Endothelial cell (in vitro differentiated cells): ENCODE data around the gene GOLGA1. TPM values are rescaled to one million over a fixed set of nuclear protein-coding genes. Genes with fewer than 3 reads are reported as not detected.

ENCODE experiments used
- DNase-seq: peaks from one replicate; pipeline ENCODE4 v3.0.0; 2021; ENCODE audit warnings: low spot score
- H3K27ac Mint-ChIP-seq: one replicate; pipeline ENCODE4 v1.8.0; 2021; ENCODE audit warnings: mixed read lengths, inconsistent platforms; ENCODE audit not compliant: unreplicated experiment
- H3K27me3 Mint-ChIP-seq: one replicate; pipeline ENCODE4 v1.8.0; 2021; ENCODE audit warnings: mild to moderate bottlenecking, moderate library complexity, mixed read lengths, inconsistent platforms; ENCODE audit not compliant: unreplicated experiment
- H3K36me3 Mint-ChIP-seq: one replicate; pipeline ENCODE4 v1.8.0; 2021; ENCODE audit warnings: mild to moderate bottlenecking, low read depth, mixed read lengths, inconsistent platforms; ENCODE audit not compliant: unreplicated experiment
- H3K4me1 Mint-ChIP-seq: one replicate; pipeline ENCODE4 v1.8.0; 2021; ENCODE audit warnings: mild to moderate bottlenecking, mixed read lengths, inconsistent platforms; ENCODE audit not compliant: unreplicated experiment
- H3K4me3 Mint-ChIP-seq: one replicate; pipeline ENCODE4 v1.8.0; 2021; ENCODE audit warnings: mild to moderate bottlenecking, mixed read lengths, inconsistent platforms; ENCODE audit not compliant: unreplicated experiment
- H3K9me3 Mint-ChIP-seq: one replicate; pipeline ENCODE4 v1.8.0; 2021; ENCODE audit warnings: mixed read lengths, inconsistent platforms; ENCODE audit not compliant: unreplicated experiment
- CTCF ChIP-seq: fragments of 200-600 bp; sonication (generic); IDR thresholded peaks from one replicate; pipeline ENCODE4 v1.5.0; 2021; ENCODE audit warnings: antibody characterized with exemption; ENCODE audit not compliant: unreplicated experiment
- total RNA-seq: library from RNA; stranded (reverse); fragmentation: NEBNext Ultra II Directional; extraction: Animal tissue kit (Norgen Biotek cat#: 25700); gene quantifications from one replicate; pipeline ENCODE4 v1.2.1, GENCODE V29; 2021; ENCODE audit not compliant: unreplicated experiment

Gene GOLGA1
- total RNA-seq, 1 donor from 2014 or later, result 14.8 TPM

- no peak for TF ChIP-seq CTCF
Measured at GRCh38 chr9:124869986-124870560, 70.8 kb downstream of the GOLGA1 start.

GRCh38 chr9:124869466-124869985 is 71.4 kb downstream of the GOLGA1 start:
- no peak for TF ChIP-seq CTCF
- peak; percentile 43 for DNase-seq
- Mint-ChIP-seq H3K4me1 (peaks cover 34% of the 10 kb centered on the region), H3K9me3 (no peaks in the 10 kb centered on the region), H3K27me3 (peaks cover 2% of the 10 kb centered on the region), H3K27ac (peak overlapping the region; percentile 97), H3K4me3 (peak overlapping the region; percentile 98), H3K36me3 (peaks cover 10% of the 10 kb centered on the region)

More at GRCh38 chr9:124869986-124870560, 70.8 kb downstream of the GOLGA1 start:
- Mint-ChIP-seq H3K9me3 (no peaks in the 10 kb centered on the region), H3K4me1 (peaks cover 38% of the 10 kb centered on the region), H3K4me3 (peak overlapping the region; percentile 98), H3K27me3 (peaks cover 2% of the 10 kb centered on the region), H3K27ac (peak overlapping the region; percentile 97), H3K36me3 (peaks cover 16% of the 10 kb centered on the region)
- DNase-seq, result peak; percentile 36

- H3K4me3 Mint-ChIP-seq, result peak overlapping the region; percentile 98
- peaks cover 10% of the 10 kb centered on the region for H3K36me3 Mint-ChIP-seq
- peaks cover 4% of the 10 kb centered on the region for H3K27me3 Mint-ChIP-seq
- peaks cover 34% of the 10 kb centered on the region for H3K4me1 Mint-ChIP-seq
- no peak for TF ChIP-seq CTCF
- peak; percentile 90 for DNase-seq
- H3K27ac Mint-ChIP-seq, result peak overlapping the region; percentile 93
- H3K9me3 Mint-ChIP-seq, result no peaks in the 10 kb centered on the region
Measured at GRCh38 chr9:124868511-124869465, 72.1 kb downstream of the GOLGA1 start.

- H3K4me3 Mint-ChIP-seq, result peak overlapping the region; percentile 22
- no peak overlapping the region for H3K27ac Mint-ChIP-seq
Measured at GRCh38 chr9:124863371-124863871, 77.5 kb downstream of the GOLGA1 start.

More at GRCh38 chr9:124863371-124863871, 77.5 kb downstream of the GOLGA1 start:
- Mint-ChIP-seq H3K9me3 (no peaks in the 10 kb centered on the region), H3K4me1 (peaks cover 15% of the 10 kb centered on the region), H3K36me3 (peaks cover 10% of the 10 kb centered on the region), H3K27me3 (peaks cover 4% of the 10 kb centered on the region)
- DNase-seq, result no peak
- TF ChIP-seq CTCF, result no peak
